B cell (primary cell): ENCODE data around the gene ANP32D. TPM values are rescaled to one million over a fixed set of nuclear protein-coding genes. Genes with fewer than 3 reads are reported as not detected.

Experiments
- ATAC-seq: fragments of 200-7000 bp; cut with Tn5 transposase; one replicate; pipeline ENCODE4 v1.10.0; 2021; ENCODE audit warnings: low read depth, mild to moderate bottlenecking, moderate number of reproducible peaks, moderate library complexity
- CTCF ChIA-PET: fragments of 350-600 bp; sonication (Branson Sonifier 250); formaldehyde crosslinking; loops from one replicate; lab custom pipeline; 2021; ENCODE audit warnings: antibody characterized with exemption, inconsistent platforms; lab: Charles Lee
- POLR2A ChIA-PET: fragments of 350-600 bp; sonication (Branson Sonifier 250); formaldehyde crosslinking; loops from one replicate; lab custom pipeline; 2021; ENCODE audit warnings: antibody characterized with exemption; lab: Charles Lee
- DNase-seq: peaks from one replicate; pipeline ENCODE4 v3.0.0; 2013
- H2AFZ ChIP-seq: 2 replicates; pipeline ENCODE4 v1.6.1; 2012; ENCODE audit warnings: mild to moderate bottlenecking, low read depth, low read length; ENCODE audit not compliant: insufficient read depth, poor library complexity, severe bottlenecking
- H3K27ac ChIP-seq, 2 donors: 1 replicate in 1 of 2; 2 replicates in 1 of 2; pipeline ENCODE4 v1.5.1; 2012 to 2013; ENCODE audit warnings: low read length in 2 of 2, mild to moderate bottlenecking in 2 of 2, moderate library complexity in 1 of 2
- H3K27me3 ChIP-seq, 4 experiments: fragments of 200-600 bp in 1 of 4; sonication (generic) in 1 of 4; replicated peaks in 1 of 4; 1 replicate in 2 of 4; 2 replicates in 2 of 4; pipeline versions ENCODE4 v1.6.1 to v1.7.0; 2013 to 2016; ENCODE audit warnings: low read length in 3 of 4, mild to moderate bottlenecking in 2 of 4, mixed read lengths in 1 of 4, moderate library complexity in 1 of 4; ENCODE audit not compliant: insufficient read depth in 4 of 4, control insufficient read depth in 3 of 4; ENCODE audit errors: control extremely low read depth in 1 of 4
- H3K36me3 ChIP-seq, 2 experiments: replicated peaks in 1 of 2; 1 replicate in 1 of 2; 2 replicates in 1 of 2; pipeline versions ENCODE4 v1.6.1 to v1.7.1; 2013; ENCODE audit warnings: low read length in 1 of 2; ENCODE audit not compliant: insufficient read depth in 2 of 2, control insufficient read depth in 1 of 2; ENCODE audit errors: control extremely low read depth in 1 of 2, extremely low read depth in 1 of 2
- H3K4me1 ChIP-seq, 2 donors: fragments of 200-600 bp in 1 of 2; sonication (generic) in 1 of 2; 1 replicate in 1 of 2; 2 replicates in 1 of 2; pipeline versions ENCODE4 v1.5.1 to v1.6.1; 2013 to 2017; ENCODE audit warnings: low read length in 2 of 2; ENCODE audit not compliant: control insufficient read depth in 2 of 2, insufficient read depth in 2 of 2
- H3K4me2 ChIP-seq: replicated peaks from 2 replicates; pipeline ENCODE3; 2012; ENCODE audit warnings: mild to moderate bottlenecking, low read depth, low read length; ENCODE audit not compliant: poor library complexity, severe bottlenecking
- H3K4me3 ChIP-seq, 5 experiments: fragments of 200-600 bp in 1 of 5; sonication (generic) in 1 of 5; 1 replicate in 3 of 5; 2 replicates in 2 of 5; pipeline versions ENCODE4 v1.5.1 to v1.7.0; 2011 to 2016; ENCODE audit warnings: low read length in 4 of 5, mild to moderate bottlenecking in 4 of 5, low read depth in 2 of 5, control low read depth in 1 of 5, moderate library complexity in 1 of 5; ENCODE audit not compliant: insufficient read depth in 1 of 5; ENCODE audit errors: control extremely low read depth in 1 of 5, extremely low read depth in 1 of 5
- H3K79me2 ChIP-seq: fragments of 200-600 bp; sonication (generic); one replicate; pipeline ENCODE4 v1.6.0; 2016; ENCODE audit warnings: low read length; ENCODE audit not compliant: control insufficient read depth, insufficient read depth
- H3K9ac ChIP-seq: fragments of 200-600 bp; sonication (generic); 2 replicates; pipeline ENCODE4 v1.6.1; 2017; ENCODE audit warnings: mild to moderate bottlenecking, low read length, moderate library complexity
- H3K9me3 ChIP-seq, 3 donors: one replicate each; pipeline versions ENCODE4 v1.6.1 to v1.7.1; 2013; ENCODE audit warnings: low read length in 2 of 3; ENCODE audit not compliant: control insufficient read depth in 2 of 3, insufficient read depth in 1 of 3; ENCODE audit errors: control extremely low read depth in 1 of 3
- H4K20me1 ChIP-seq: 2 replicates; pipeline ENCODE4 v1.6.0; 2012; ENCODE audit warnings: mild to moderate bottlenecking, low read length; ENCODE audit not compliant: insufficient read depth, control insufficient read depth, poor library complexity, severe bottlenecking
- H3K27ac Mint-ChIP-seq: one replicate; pipeline ENCODE4 v1.8.0; 2021; ENCODE audit warnings: mixed read lengths
- H3K27me3 Mint-ChIP-seq: one replicate; pipeline ENCODE4 v1.8.0; 2021; ENCODE audit warnings: mixed read lengths
- H3K4me1 Mint-ChIP-seq: one replicate; pipeline ENCODE4 v1.8.0; 2021; ENCODE audit warnings: mixed read lengths
- H3K4me3 Mint-ChIP-seq: one replicate; pipeline ENCODE4 v1.8.0; 2021; ENCODE audit warnings: mixed read lengths
- H3K9me3 Mint-ChIP-seq: one replicate; pipeline ENCODE4 v1.8.0; 2022; ENCODE audit warnings: mixed read lengths; ENCODE audit not compliant: insufficient read depth
- CTCF ChIP-seq: fragments of 200-600 bp; IDR thresholded peaks from one replicate; pipeline ENCODE4 v1.8.0; 2022; ENCODE audit warnings: antibody characterized with exemption, mild to moderate bottlenecking
- EZH2 ChIP-seq: IDR thresholded peaks from 2 replicates; pipeline ENCODE4 v1.6.1; 2012; ENCODE audit warnings: borderline replicate concordance, low read depth, mild to moderate bottlenecking, moderate library complexity, low read length; ENCODE audit not compliant: insufficient read depth, poor library complexity, severe bottlenecking
- WGBS: methylation state at CpG from one replicate; pipeline ENCODE4 v1.1.5; 2013; ENCODE audit warnings: missing lambda C conversion rate; ENCODE audit not compliant: insufficient coverage; 5-methylcytosine and 5-hydroxymethylcytosine counted together
- intact Hi-C: fragments of 100-400 bp; cut with micrococcal nuclease; formaldehyde crosslinking; loops from one replicate; pipeline ENCODE4 v1.10.0; 2022
- polyA plus RNA-seq: library from polyadenylated mRNA; depleted of rRNA; stranded (reverse); fragments of >200 nt; gene quantifications from 2 replicates; pipeline ENCODE4 v1.2.3, GENCODE V29; 2012
- total RNA-seq, 2 donors: library from RNA; stranded (reverse); fragments of 120-200 nt in 1 of 2; gene quantifications; 1 replicate in 1 of 2; 2 replicates in 1 of 2; pipeline versions ENCODE4 v1.2.3 to v1.2.4, GENCODE V29; 2013 to 2022

Gene ANP32D
- total and polyA plus RNA-seq, 2 donors (not counting 1 experiment from before 2014, with no cell fraction given), result not detected

DNA sequence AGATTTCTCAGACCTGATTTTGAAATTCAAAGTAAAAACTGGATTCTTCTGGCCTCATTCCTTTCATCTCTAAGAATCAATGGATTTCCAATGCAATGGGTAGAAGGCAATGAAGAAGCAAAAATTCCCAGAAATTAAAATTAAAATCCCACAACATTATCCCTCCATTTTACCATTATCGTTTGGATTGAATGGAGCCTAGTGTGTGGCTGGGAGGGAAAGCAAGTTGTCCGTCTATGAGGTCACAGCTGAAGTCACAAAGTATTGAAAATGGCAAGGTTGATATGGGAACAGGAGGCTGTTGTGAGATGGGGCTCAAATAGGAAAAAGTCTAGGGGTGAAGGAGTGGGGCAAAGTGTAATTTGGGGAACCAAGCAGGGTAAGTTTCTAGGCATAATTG, 9.8 kb downstream of the ANP32D start, which contains the start of gene C12orf54:
C12orf54 (plus strand) TSS at position 301 of the 400 bp plus-strand sequence. CDS start 799 bp downstream, outside the sequence.
- Mint-ChIP-seq H3K4me1 (no peaks in the 10 kb centered on the region), H3K4me3 (no peak within 1 kb of the TSS), H3K27me3 (peaks cover 16% of the 10 kb centered on the region), H3K9me3 (peaks cover 4% of the 10 kb centered on the region), H3K27ac (no peak within 1 kb of the TSS)
- no peak for TF ChIP-seq EZH2
- TF ChIP-seq CTCF, result no peak
- Histone ChIP-seq H3K4me2 (no peak within 1 kb of the TSS), H3K36me3 (no peaks in the 10 kb centered on the region), H3K9me3 (no peaks in the 10 kb centered on the region), H3K27ac (no peak within 1 kb of the TSS), H3K9ac (no peak within 1 kb of the TSS), H3K4me1 (no peaks in the 10 kb centered on the region), H2AFZ (no peak within 1 kb of the TSS), H3K79me2 (no peaks in the 10 kb centered on the region), H3K4me3 (no peak within 1 kb of the TSS), H4K20me1 (no peaks in the 10 kb centered on the region), H3K27me3 (peaks cover 0 to 4% (median 1%) of the 10 kb centered on the region in 4 experiments)
- POLR2A ChIA-PET, result no interaction called here
- DNase-seq (no peak), ATAC-seq (no peak)
- CTCF ChIA-PET, result no interaction called here
- intact Hi-C loops, result no loop called here
- WGBS, result 100% methylated on average over 1 of the region's 2 CpGs

GRCh38 chr12:48482930-48483329, 10.6 kb downstream of the ANP32D start:
- Histone ChIP-seq H3K36me3 (no peaks in the 10 kb centered on the region), H3K27me3 (peaks cover 0 to 4% (median 1%) of the 10 kb centered on the region in 4 experiments), H3K27ac (no peak overlapping the region), H3K9me3 (no peaks in the 10 kb centered on the region), H3K4me3 (no peak overlapping the region), H3K4me2 (no peak overlapping the region), H3K79me2 (no peaks in the 10 kb centered on the region), H4K20me1 (no peaks in the 10 kb centered on the region), H3K9ac (no peak overlapping the region), H2AFZ (no peak overlapping the region), H3K4me1 (no peaks in the 10 kb centered on the region)
- peaks cover 4% of the 10 kb centered on the region for H3K9me3 Mint-ChIP-seq
- CTCF ChIA-PET, result no interaction called here
- H3K27ac Mint-ChIP-seq, result no peak overlapping the region
- intact Hi-C loops, result no loop called here
- H3K4me1 Mint-ChIP-seq, result no peaks in the 10 kb centered on the region
- no CpG with 5 or more reads among the region's 3 CpGs for WGBS
- DNase-seq, result no peak
- H3K4me3 Mint-ChIP-seq, result no peak overlapping the region
- POLR2A ChIA-PET, result no interaction called here
- no peak for ATAC-seq
- TF ChIP-seq EZH2 (no peak), CTCF (no peak)
- H3K27me3 Mint-ChIP-seq, result peaks cover 19% of the 10 kb centered on the region
